HepG2 (cell line): ENCODE results near the gene DPEP3. TPM values are rescaled to one million over a fixed set of nuclear protein-coding genes. Genes with fewer than 3 reads are reported as not detected.

Source experiments
- FOXA1 ChIP-seq, 2 experiments: fragments of 450-650 bp in 1 of 2; sonication (generic) in 1 of 2; formaldehyde crosslinking in 1 of 2; IDR thresholded peaks; 2 replicates each; pipeline versions ENCODE4 v1.4.0 to v1.6.1; 2016 to 2020; ENCODE audit warnings: missing genetic modification reagents in 1 of 2
- FOXA3 ChIP-seq: IDR thresholded peaks from 2 replicates; pipeline ENCODE4 v1.6.1; 2016; ENCODE audit warnings: missing genetic modification reagents, missing compliant biosample characterization
- HNRNPUL1 ChIP-seq: fragments of 200-400 bp; formaldehyde crosslinking; IDR thresholded peaks from 2 replicates; pipeline ENCODE4 v1.6.1; 2017; ENCODE audit warnings: low read depth, mild to moderate bottlenecking, low read length, moderate library complexity
- ISL2 ChIP-seq: sonication (generic); formaldehyde crosslinking; IDR thresholded peaks from 2 replicates; pipeline ENCODE4 v1.5.0; 2020; ENCODE audit warnings: missing genetic modification reagents
- KAT7 ChIP-seq: IDR thresholded peaks from 2 replicates; pipeline ENCODE4 v1.6.1; 2018; ENCODE audit warnings: borderline replicate concordance, missing compliant biosample characterization
- MIXL1 ChIP-seq: IDR thresholded peaks from 2 replicates; pipeline ENCODE4 v1.6.1; 2016
- SIN3B ChIP-seq: fragments of 150-350 bp; IDR thresholded peaks from 2 replicates; pipeline ENCODE4 v1.6.1; 2014; ENCODE audit warnings: low read length
- ZC3H13 ChIP-seq: sonication (generic); formaldehyde crosslinking; IDR thresholded peaks from 2 replicates; pipeline ENCODE4 v1.8.1; 2023; ENCODE audit warnings: mild to moderate bottlenecking, missing genetic modification reagents, moderate library complexity
- ZNF317 ChIP-seq: sonication (generic); formaldehyde crosslinking; IDR thresholded peaks from 2 replicates; pipeline ENCODE4 v1.5.0; 2020; ENCODE audit warnings: mild to moderate bottlenecking, missing genetic modification reagents
- ZNF451 ChIP-seq: sonication (generic); formaldehyde crosslinking; IDR thresholded peaks from 2 replicates; pipeline ENCODE4 v1.5.0; 2020; ENCODE audit warnings: mild to moderate bottlenecking, missing genetic modification reagents
- ZNF570 ChIP-seq: sonication (generic); formaldehyde crosslinking; IDR thresholded peaks from 2 replicates; pipeline ENCODE4 v1.4.0; 2020; ENCODE audit warnings: mild to moderate bottlenecking, missing genetic modification reagents, borderline replicate concordance
- ZNF660 ChIP-seq: sonication (generic); formaldehyde crosslinking; IDR thresholded peaks from 2 replicates; pipeline ENCODE4 v1.5.1; 2020; ENCODE audit warnings: mild to moderate bottlenecking, low read depth, missing genetic modification reagents, borderline replicate concordance
- ZNF839 ChIP-seq: sonication (generic); formaldehyde crosslinking; IDR thresholded peaks from 2 replicates; pipeline ENCODE4 v1.4.0; 2020; ENCODE audit warnings: missing genetic modification reagents, mild to moderate bottlenecking, borderline replicate concordance
- polyA plus RNA-seq, 8 experiments: library from polyadenylated mRNA; depleted of rRNA in 3 of 8; stranded (reverse) in 7 of 8; unstranded in 1 of 8; fragments of >200 nt; fragmentation: Illumina TruSeq in 4 of 8; extraction: Trizol in 4 of 8; gene quantifications; 2 replicates each; pipeline versions ENCODE4 v1.2.1 to v1.2.3, GENCODE V29; 2011 to 2016; ENCODE audit warnings: low read depth in 4 of 8, missing spikeins in 1 of 8, mixed read lengths in 1 of 8; ENCODE audit not compliant: insufficient read depth in 1 of 8
- total RNA-seq, 5 experiments: library from RNA; depleted of rRNA; stranded (reverse); fragments of >200 nt; fragmentation: Illumina TruSeq; extraction: Trizol; gene quantifications; 2 replicates each; pipeline ENCODE4 v1.2.3, GENCODE V29; 2016; ENCODE audit warnings: low read depth in 1 of 5
- TF ChIP-seq, protein P1 (sequence below): IDR thresholded peaks from 2 replicates; pipeline ENCODE4 v1.6.1; 2012; ENCODE audit warnings: inconsistent platforms
- TF ChIP-seq, protein P2 (sequence below): sonication (generic); formaldehyde crosslinking; conservative IDR thresholded peaks from 2 replicates; pipeline ENCODE4 v1.5.0; 2020; ENCODE audit warnings: missing genetic modification reagents
- TF ChIP-seq, protein P3 (sequence below): sonication (generic); formaldehyde crosslinking; IDR thresholded peaks from 2 replicates; pipeline ENCODE4 v1.4.0; 2020; ENCODE audit warnings: mild to moderate bottlenecking, low read depth, missing genetic modification reagents
- TF ChIP-seq, protein P4 (sequence below): IDR thresholded peaks from 2 replicates; pipeline ENCODE4 v1.6.1; 2016; ENCODE audit warnings: mild to moderate bottlenecking, missing biosample characterization, missing genetic modification reagents
- TF ChIP-seq, protein P5 (sequence below), 2 experiments: sonication (generic) in 1 of 2; formaldehyde crosslinking in 1 of 2; IDR thresholded peaks; 2 replicates each; pipeline versions ENCODE4 v1.4.0 to v1.6.1; 2018 to 2020; ENCODE audit warnings: missing genetic modification reagents in 2 of 2, borderline replicate concordance in 1 of 2, low read depth in 1 of 2, mild to moderate bottlenecking in 1 of 2, missing biosample characterization in 1 of 2
- TF ChIP-seq, protein P6 (sequence below), 2 experiments: fragments of 450-650 bp in 1 of 2; sonication (generic) in 1 of 2; formaldehyde crosslinking; IDR thresholded peaks; 2 replicates each; pipeline versions ENCODE4 v1.5.0 to v1.8.0; 2020 to 2022; ENCODE audit warnings: mild to moderate bottlenecking in 1 of 2, missing genetic modification reagents in 1 of 2
- TF ChIP-seq, protein P7 (sequence below): sonication (generic); formaldehyde crosslinking; IDR thresholded peaks from 2 replicates; pipeline ENCODE4 v1.5.0; 2020; ENCODE audit warnings: mild to moderate bottlenecking, low read depth, missing genetic modification reagents, borderline replicate concordance

DPEP3 gene
- total and polyA plus RNA-seq, 2 of the 13 experiments (the other 11 are each of a cell fraction or from before 2014, with no cell fraction given): not detected

DNA sequence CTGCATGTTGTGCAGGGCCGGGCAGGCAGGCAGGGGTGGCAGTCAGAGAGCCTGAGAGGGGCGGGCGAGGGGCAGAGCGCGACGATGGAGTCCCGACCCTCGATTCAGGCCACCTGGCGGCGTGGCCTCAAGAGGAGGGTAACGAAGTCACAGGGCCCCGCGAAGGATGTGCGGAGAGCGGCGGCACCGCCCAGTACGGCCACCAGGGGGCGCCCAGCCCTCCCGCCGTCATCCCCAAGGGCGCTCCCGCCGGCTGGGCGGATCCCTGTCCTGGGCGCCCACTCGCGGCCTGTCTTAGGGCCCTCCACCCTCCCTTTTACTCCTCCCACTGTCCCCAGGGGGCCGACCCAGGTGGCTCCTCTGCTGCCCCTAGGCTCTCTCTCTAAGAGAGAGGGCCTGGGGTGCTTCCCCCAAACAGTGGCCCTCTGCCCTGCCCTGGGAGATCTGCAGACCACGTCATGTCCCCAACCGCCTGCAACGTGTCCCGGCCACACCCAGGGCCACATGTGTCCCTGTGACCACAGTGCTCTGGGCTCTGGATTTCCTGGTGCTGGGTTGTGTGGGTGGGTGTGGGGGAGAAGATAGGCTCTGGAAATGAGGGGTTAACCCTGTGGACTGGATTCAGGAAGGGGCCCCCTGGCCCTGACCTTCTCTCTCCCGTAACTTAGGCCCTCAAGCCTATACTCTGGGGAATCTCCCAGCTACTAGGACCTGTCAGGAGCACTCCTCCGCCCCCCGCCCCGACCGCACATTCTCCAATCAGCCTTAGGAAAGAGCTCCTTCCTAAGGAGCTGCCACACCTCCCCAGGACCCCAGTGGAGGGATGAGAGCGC is 13.1 kb upstream of the DPEP3 start (continued):
- TF ChIP-seq, protein P1, sequence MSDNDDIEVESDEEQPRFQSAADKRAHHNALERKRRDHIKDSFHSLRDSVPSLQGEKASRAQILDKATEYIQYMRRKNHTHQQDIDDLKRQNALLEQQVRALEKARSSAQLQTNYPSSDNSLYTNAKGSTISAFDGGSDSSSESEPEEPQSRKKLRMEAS: peak; percentile 87
- TF ChIP-seq, protein P2, sequence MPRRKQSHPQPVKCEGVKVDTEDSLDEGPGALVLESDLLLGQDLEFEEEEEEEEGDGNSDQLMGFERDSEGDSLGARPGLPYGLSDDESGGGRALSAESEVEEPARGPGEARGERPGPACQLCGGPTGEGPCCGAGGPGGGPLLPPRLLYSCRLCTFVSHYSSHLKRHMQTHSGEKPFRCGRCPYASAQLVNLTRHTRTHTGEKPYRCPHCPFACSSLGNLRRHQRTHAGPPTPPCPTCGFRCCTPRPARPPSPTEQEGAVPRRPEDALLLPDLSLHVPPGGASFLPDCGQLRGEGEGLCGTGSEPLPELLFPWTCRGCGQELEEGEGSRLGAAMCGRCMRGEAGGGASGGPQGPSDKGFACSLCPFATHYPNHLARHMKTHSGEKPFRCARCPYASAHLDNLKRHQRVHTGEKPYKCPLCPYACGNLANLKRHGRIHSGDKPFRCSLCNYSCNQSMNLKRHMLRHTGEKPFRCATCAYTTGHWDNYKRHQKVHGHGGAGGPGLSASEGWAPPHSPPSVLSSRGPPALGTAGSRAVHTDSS (CRISPR knock-in tag): no peak
- peak; percentile 66; the same call in 1 of the 2 replicates for TF ChIP-seq ISL2 (CRISPR knock-in tag)
- TF ChIP-seq, protein P3, sequence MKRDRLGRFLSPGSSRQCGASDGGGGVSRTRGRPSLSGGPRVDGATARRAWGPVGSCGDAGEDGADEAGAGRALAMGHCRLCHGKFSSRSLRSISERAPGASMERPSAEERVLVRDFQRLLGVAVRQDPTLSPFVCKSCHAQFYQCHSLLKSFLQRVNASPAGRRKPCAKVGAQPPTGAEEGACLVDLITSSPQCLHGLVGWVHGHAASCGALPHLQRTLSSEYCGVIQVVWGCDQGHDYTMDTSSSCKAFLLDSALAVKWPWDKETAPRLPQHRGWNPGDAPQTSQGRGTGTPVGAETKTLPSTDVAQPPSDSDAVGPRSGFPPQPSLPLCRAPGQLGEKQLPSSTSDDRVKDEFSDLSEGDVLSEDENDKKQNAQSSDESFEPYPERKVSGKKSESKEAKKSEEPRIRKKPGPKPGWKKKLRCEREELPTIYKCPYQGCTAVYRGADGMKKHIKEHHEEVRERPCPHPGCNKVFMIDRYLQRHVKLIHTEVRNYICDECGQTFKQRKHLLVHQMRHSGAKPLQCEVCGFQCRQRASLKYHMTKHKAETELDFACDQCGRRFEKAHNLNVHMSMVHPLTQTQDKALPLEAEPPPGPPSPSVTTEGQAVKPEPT (CRISPR knock-in tag): no peak
- TF ChIP-seq, protein P4, sequence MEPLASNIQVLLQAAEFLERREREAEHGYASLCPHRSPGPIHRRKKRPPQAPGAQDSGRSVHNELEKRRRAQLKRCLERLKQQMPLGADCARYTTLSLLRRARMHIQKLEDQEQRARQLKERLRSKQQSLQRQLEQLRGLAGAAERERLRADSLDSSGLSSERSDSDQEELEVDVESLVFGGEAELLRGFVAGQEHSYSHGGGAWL (CRISPR knock-in tag): peak; percentile 75; the same call in 1 of the 2 replicates
- 0 out of 2 replicates have a peak, but pooled peaks have one; percentile 39 for TF ChIP-seq ZNF317
- TF ChIP-seq ZNF451 (CRISPR knock-in tag): no peak
- TF ChIP-seq FOXA3 (CRISPR knock-in tag): no peak; the same call in 1 of the 2 replicates
- peak; percentile 46; the same call in 1 of the 2 replicates for TF ChIP-seq MIXL1
- peak; percentile 90; the same call in 1 of the 2 replicates for TF ChIP-seq KAT7 (CRISPR knock-in tag)
- TF ChIP-seq, protein P5, sequence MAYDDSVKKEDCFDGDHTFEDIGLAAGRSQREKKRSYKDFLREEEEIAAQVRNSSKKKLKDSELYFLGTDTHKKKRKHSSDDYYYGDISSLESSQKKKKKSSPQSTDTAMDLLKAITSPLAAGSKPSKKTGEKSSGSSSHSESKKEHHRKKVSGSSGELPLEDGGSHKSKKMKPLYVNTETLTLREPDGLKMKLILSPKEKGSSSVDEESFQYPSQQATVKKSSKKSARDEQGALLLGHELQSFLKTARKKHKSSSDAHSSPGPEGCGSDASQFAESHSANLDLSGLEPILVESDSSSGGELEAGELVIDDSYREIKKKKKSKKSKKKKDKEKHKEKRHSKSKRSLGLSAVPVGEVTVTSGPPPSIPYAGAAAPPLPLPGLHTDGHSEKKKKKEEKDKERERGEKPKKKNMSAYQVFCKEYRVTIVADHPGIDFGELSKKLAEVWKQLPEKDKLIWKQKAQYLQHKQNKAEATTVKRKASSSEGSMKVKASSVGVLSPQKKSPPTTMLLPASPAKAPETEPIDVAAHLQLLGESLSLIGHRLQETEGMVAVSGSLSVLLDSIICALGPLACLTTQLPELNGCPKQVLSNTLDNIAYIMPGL (CRISPR knock-in tag; IDR thresholded peaks at IDR 0.05; ENCODE audit: borderline replicate concordance in 1 of 2, low read depth in 1 of 2): peak; percentile 95 to 97
- TF ChIP-seq, protein P6, sequence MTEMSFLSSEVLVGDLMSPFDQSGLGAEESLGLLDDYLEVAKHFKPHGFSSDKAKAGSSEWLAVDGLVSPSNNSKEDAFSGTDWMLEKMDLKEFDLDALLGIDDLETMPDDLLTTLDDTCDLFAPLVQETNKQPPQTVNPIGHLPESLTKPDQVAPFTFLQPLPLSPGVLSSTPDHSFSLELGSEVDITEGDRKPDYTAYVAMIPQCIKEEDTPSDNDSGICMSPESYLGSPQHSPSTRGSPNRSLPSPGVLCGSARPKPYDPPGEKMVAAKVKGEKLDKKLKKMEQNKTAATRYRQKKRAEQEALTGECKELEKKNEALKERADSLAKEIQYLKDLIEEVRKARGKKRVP (CRISPR knock-in tag; IDR thresholded peaks at IDR 0.05): no peak
- TF ChIP-seq FOXA1 (IDR thresholded peaks at IDR 0.05): no peak
- no peak for TF ChIP-seq FOXA1 (CRISPR knock-in tag; IDR thresholded peaks at IDR 0.05)
- no peak for TF ChIP-seq ZNF839 (CRISPR knock-in tag)
- peak; percentile 86 for TF ChIP-seq ZC3H13
- TF ChIP-seq ZNF570 (CRISPR knock-in tag): no peak
- TF ChIP-seq SIN3B: no peak
- TF ChIP-seq HNRNPUL1: no peak
- TF ChIP-seq, protein P7, sequence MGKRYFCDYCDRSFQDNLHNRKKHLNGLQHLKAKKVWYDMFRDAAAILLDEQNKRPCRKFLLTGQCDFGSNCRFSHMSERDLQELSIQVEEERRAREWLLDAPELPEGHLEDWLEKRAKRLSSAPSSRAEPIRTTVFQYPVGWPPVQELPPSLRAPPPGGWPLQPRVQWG (CRISPR knock-in tag): no peak
- TF ChIP-seq ZNF660 (CRISPR knock-in tag): no peak
